Endothelial cell of umbilical vein (primary cell): ENCODE results near the gene SEC62.

Experiments used
- CTCF ChIP-seq, 2 donors: IDR thresholded peaks; 1 replicate in 1 of 2; 2 replicates in 1 of 2; pipeline ENCODE4 v1.5.1; 2011; ENCODE audit warnings: low read length in 2 of 2, mild to moderate bottlenecking in 2 of 2, moderate library complexity in 2 of 2, control low read depth in 1 of 2, inconsistent platforms in 1 of 2, low read depth in 1 of 2; ENCODE audit not compliant: insufficient read depth in 1 of 2; ENCODE audit errors: extremely low read depth in 1 of 2
- POLR2A ChIP-seq: IDR thresholded peaks from 2 replicates; pipeline ENCODE4 v1.6.1; 2012; ENCODE audit warnings: low read depth, mild to moderate bottlenecking, control low read depth, low read length
- POLR2AphosphoS5 ChIP-seq: IDR thresholded peaks from 2 replicates; pipeline ENCODE4 v1.6.1; 2012; ENCODE audit warnings: low read depth, mild to moderate bottlenecking, control low read depth, low read length, moderate library complexity; ENCODE audit not compliant: insufficient read depth

- no peak for TF ChIP-seq POLR2A
- TF ChIP-seq POLR2AphosphoS5: no peak
- TF ChIP-seq CTCF (IDR thresholded peaks at IDR 0.05; ENCODE audit: extremely low read depth in 1 of 2, insufficient read depth in 1 of 2, low read depth in 1 of 2, low read length in 2 of 2): no peak
Measured at GRCh38 chr3:170016057-170016456, 49.5 kb downstream of the SEC62 start.
